ENCODE measurements around the gene JARID2.

DNA sequence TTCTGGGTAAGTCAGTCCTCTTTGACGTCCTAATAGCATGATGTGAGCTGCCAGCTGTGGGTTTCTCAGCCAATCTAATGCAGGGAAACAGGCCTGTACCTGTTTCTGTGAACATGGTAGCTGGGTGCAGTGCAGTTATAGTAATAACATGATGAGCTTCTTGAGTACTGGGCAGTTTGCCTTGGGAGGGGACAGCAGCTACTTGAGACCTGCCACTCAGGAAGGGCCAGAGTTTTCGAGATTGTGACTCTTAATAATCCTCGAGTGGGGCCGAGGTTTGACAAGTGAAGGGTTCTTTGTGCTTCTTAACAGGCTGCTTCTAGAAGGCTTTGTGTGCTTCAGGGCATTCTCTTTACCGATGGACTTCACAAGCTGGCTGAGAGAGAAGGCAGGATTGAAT lies 180.1 kb downstream of the JARID2 start:
- no peak for TF ChIP-seq REST (IDR thresholded peaks at IDR 0.05; ENCODE audit: borderline replicate concordance)
- TF ChIP-seq EP300 (conservative IDR thresholded peaks at IDR 0.05; ENCODE audit: poor library complexity, severe bottlenecking), result peak; percentile 30
- TF ChIP-seq CTCF (IDR thresholded peaks at IDR 0.05; ENCODE audit: poor library complexity, severe bottlenecking), result no peak
